Panc1 (cell line): Measurements from ENCODE around the gene FOXO1. TPM values are rescaled to one million over a fixed set of nuclear protein-coding genes. Genes with fewer than 3 reads are reported as not detected.

Experiments
- ATAC-seq: fragments of 200-7000 bp; cut with Tn5 transposase; 2 replicates; pipeline ENCODE4 v1.9.1; 2020; ENCODE audit warnings: mild to moderate bottlenecking, moderate library complexity
- BruUV-seq: library from RNA; stranded (reverse); fragments of 400-500 nt; replicated peaks from 2 replicates; lab custom pipeline; 2021; lab: Mats Ljungman, UMichigan
- CTCF ChIA-PET: fragments of 300-600 bp; sonication (Branson Sonifier 250); formaldehyde crosslinking; loops from one replicate; lab custom pipeline; 2022; ENCODE audit warnings: antibody characterized with exemption; lab: Charles Lee
- POLR2A ChIA-PET: fragments of 300-600 bp; sonication (Branson Sonifier 250); formaldehyde crosslinking; loops from one replicate; lab custom pipeline; 2022; ENCODE audit warnings: antibody characterized with exemption; lab: Charles Lee
- DNase-seq: peaks from one replicate; pipeline ENCODE4 v3.0.0-alpha.2; 2010; ENCODE audit warnings: low read depth, low spot score
- H3K27ac ChIP-seq: 2 replicates; pipeline ENCODE4 v1.5.1; 2011; ENCODE audit warnings: mild to moderate bottlenecking, low read length, inconsistent platforms
- H3K27me3 ChIP-seq: fragments of 200-500 bp; sonication (Bioruptor generic); 2 replicates; pipeline ENCODE4 v1.6.0; 2014; ENCODE audit warnings: low read length, inconsistent platforms; ENCODE audit not compliant: control insufficient read depth, insufficient read depth
- H3K36me3 ChIP-seq: fragments of 200-500 bp; sonication (Bioruptor generic); 2 replicates; pipeline ENCODE4 v1.5.1; 2014; ENCODE audit warnings: inconsistent platforms, mild to moderate bottlenecking, low read length, moderate library complexity; ENCODE audit not compliant: control insufficient read depth, insufficient read depth
- H3K4me1 ChIP-seq: 2 replicates; pipeline ENCODE4 v1.5.1; 2011; ENCODE audit warnings: inconsistent platforms, mild to moderate bottlenecking, low read length, moderate library complexity; ENCODE audit not compliant: control insufficient read depth, insufficient read depth
- H3K4me3 ChIP-seq, 2 experiments: 2 replicates each; pipeline ENCODE4 v1.5.1; 2011 to 2012; ENCODE audit warnings: low read depth in 2 of 2, low read length in 2 of 2, mild to moderate bottlenecking in 2 of 2, inconsistent platforms in 1 of 2, moderate library complexity in 1 of 2
- H3K9me3 ChIP-seq: fragments of 200-500 bp; sonication (Bioruptor generic); 2 replicates; pipeline ENCODE4 v1.5.1; 2014; ENCODE audit warnings: low read depth, mild to moderate bottlenecking, inconsistent platforms, low read length, moderate library complexity; ENCODE audit not compliant: control insufficient read depth, insufficient read depth
- POLR2AphosphoS5 ChIP-seq: IDR thresholded peaks from 2 replicates; pipeline ENCODE4 v1.6.1; 2012; ENCODE audit warnings: mild to moderate bottlenecking, low read depth, low read length, moderate library complexity
- SIN3A ChIP-seq: IDR thresholded peaks from 2 replicates; pipeline ENCODE4 v1.6.1; 2012; ENCODE audit warnings: low read depth, mild to moderate bottlenecking, low read length, moderate library complexity, borderline replicate concordance; ENCODE audit not compliant: insufficient read depth
- TCF7L2 ChIP-seq: IDR thresholded peaks from 2 replicates; pipeline ENCODE4 v1.6.1; 2011; ENCODE audit warnings: mild to moderate bottlenecking, low read depth, low read length, inconsistent platforms
- in situ Hi-C: cut with HindIII; loops from 2 replicates; pipeline ENCODE4 v1.10.0; 2016; ENCODE audit warnings: low sequenced_read_pairs, low pct_unique_long_range_greater_than_20kb
- intact Hi-C: fragments of 100-400 bp; cut with micrococcal nuclease; formaldehyde crosslinking; loops from one replicate; pipeline ENCODE4 v1.10.0; 2022; ENCODE audit not compliant: unreplicated experiment
- total RNA-seq: library from RNA; stranded (reverse); gene quantifications from one replicate; pipeline ENCODE4 v1.2.1, GENCODE V29; 2021; ENCODE audit not compliant: unreplicated experiment
- TF ChIP-seq, protein P1 (sequence below), 2 experiments: IDR thresholded peaks; 2 replicates each; pipeline ENCODE4 v1.6.1; 2011 to 2012; ENCODE audit warnings: low read depth in 2 of 2, control low read depth in 1 of 2, low read length in 1 of 2, mild to moderate bottlenecking in 1 of 2, moderate library complexity in 1 of 2; ENCODE audit not compliant: insufficient read depth in 1 of 2
- TF ChIP-seq, protein P2 (sequence below): fragments of 450-650 bp; IDR thresholded peaks from 2 replicates; pipeline ENCODE4 v1.5.1; 2017; ENCODE audit warnings: mild to moderate bottlenecking

FOXO1 gene
- total RNA-seq, 1 experiment from 2014 or later = 2.1 TPM

DNA sequence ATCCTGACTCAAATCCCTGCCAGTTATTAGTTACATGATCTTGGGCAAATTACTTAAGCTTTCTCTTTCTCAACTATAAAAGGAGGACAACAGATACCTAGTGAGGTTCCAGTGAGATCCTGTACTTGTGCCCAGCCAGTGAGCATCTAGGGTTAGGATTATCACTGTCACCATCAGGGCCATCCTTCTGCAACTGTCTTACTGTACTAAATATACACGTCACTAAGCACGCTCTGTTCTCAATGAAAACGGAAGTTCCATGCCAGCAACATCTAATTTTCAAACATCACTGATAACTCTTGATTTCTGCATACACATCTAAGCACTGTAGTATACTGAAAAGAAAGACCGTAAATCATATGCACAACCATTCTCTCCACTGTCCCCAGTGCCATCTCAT is 70.0 kb downstream of the FOXO1 start:
- intact Hi-C loops = no loop called here
- Histone ChIP-seq H3K27ac (no peak overlapping the region), H3K27me3 (no peaks in the 10 kb centered on the region), H3K4me3 (no peak overlapping the region), H3K9me3 (no peaks in the 10 kb centered on the region), H3K4me1 (no peaks in the 10 kb centered on the region), H3K36me3 (no peaks in the 10 kb centered on the region)
- CTCF ChIA-PET = no interaction called here
- ATAC-seq (no peak), DNase-seq (no peak)
- TF ChIP-seq, protein P1, sequence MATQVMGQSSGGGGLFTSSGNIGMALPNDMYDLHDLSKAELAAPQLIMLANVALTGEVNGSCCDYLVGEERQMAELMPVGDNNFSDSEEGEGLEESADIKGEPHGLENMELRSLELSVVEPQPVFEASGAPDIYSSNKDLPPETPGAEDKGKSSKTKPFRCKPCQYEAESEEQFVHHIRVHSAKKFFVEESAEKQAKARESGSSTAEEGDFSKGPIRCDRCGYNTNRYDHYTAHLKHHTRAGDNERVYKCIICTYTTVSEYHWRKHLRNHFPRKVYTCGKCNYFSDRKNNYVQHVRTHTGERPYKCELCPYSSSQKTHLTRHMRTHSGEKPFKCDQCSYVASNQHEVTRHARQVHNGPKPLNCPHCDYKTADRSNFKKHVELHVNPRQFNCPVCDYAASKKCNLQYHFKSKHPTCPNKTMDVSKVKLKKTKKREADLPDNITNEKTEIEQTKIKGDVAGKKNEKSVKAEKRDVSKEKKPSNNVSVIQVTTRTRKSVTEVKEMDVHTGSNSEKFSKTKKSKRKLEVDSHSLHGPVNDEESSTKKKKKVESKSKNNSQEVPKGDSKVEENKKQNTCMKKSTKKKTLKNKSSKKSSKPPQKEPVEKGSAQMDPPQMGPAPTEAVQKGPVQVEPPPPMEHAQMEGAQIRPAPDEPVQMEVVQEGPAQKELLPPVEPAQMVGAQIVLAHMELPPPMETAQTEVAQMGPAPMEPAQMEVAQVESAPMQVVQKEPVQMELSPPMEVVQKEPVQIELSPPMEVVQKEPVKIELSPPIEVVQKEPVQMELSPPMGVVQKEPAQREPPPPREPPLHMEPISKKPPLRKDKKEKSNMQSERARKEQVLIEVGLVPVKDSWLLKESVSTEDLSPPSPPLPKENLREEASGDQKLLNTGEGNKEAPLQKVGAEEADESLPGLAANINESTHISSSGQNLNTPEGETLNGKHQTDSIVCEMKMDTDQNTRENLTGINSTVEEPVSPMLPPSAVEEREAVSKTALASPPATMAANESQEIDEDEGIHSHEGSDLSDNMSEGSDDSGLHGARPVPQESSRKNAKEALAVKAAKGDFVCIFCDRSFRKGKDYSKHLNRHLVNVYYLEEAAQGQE (IDR thresholded peaks at IDR 0.05; ENCODE audit: insufficient read depth in 1 of 2, low read depth in 2 of 2, low read length in 1 of 2) = no peak
- no peak for TF ChIP-seq POLR2AphosphoS5
- TF ChIP-seq TCF7L2 = no peak
- no peak for TF ChIP-seq SIN3A
- TF ChIP-seq, protein P2, sequence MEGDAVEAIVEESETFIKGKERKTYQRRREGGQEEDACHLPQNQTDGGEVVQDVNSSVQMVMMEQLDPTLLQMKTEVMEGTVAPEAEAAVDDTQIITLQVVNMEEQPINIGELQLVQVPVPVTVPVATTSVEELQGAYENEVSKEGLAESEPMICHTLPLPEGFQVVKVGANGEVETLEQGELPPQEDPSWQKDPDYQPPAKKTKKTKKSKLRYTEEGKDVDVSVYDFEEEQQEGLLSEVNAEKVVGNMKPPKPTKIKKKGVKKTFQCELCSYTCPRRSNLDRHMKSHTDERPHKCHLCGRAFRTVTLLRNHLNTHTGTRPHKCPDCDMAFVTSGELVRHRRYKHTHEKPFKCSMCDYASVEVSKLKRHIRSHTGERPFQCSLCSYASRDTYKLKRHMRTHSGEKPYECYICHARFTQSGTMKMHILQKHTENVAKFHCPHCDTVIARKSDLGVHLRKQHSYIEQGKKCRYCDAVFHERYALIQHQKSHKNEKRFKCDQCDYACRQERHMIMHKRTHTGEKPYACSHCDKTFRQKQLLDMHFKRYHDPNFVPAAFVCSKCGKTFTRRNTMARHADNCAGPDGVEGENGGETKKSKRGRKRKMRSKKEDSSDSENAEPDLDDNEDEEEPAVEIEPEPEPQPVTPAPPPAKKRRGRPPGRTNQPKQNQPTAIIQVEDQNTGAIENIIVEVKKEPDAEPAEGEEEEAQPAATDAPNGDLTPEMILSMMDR = no peak
- in situ Hi-C loops = no loop called here
- POLR2A ChIA-PET = no interaction called here
- no TSS peak for BruUV-seq

DNA sequence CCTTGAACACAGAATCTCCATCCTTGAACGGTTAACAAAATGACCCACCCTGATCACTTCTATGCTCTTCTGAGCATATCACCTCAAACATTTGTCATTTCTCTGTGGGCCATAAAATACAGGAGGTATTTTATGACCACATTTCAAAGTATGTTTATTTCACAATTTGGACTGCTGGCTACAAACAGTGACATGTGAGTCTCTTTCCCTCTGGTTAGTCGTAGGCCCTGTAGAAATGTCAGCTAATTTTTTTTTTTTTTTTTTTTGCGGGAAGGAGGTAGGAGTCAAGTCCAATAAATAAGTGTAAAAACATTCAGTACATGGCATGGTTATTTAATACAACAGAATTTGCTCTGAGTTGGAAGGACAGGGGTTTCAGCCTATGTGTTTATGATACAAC is 70.7 kb downstream of the FOXO1 start:
- Histone ChIP-seq H3K9me3 (no peaks in the 10 kb centered on the region), H3K36me3 (no peaks in the 10 kb centered on the region), H3K4me1 (no peaks in the 10 kb centered on the region), H3K4me3 (no peak overlapping the region), H3K27me3 (no peaks in the 10 kb centered on the region), H3K27ac (no peak overlapping the region)
- intact Hi-C loops (no loop called here), in situ Hi-C loops (no loop called here)
- POLR2A ChIA-PET = no interaction called here
- TF ChIP-seq, protein P1 (IDR thresholded peaks at IDR 0.05; ENCODE audit: insufficient read depth in 1 of 2, low read depth in 2 of 2, low read length in 1 of 2) = no peak
- CTCF ChIA-PET = no interaction called here
- DNase-seq (no peak), ATAC-seq (no peak)
- BruUV-seq = no TSS peak
